Stomach (tissue), 9 donors: ENCODE data around the gene STARD10. TPM values are rescaled to one million over a fixed set of nuclear protein-coding genes. Genes with fewer than 3 reads are reported as not detected.

ENCODE experiments used
- DNase-seq, 2 donors: peaks; one replicate each; pipeline versions ENCODE4 v3.0.0 to v3.0.0-alpha.2; 2013 to 2019
- H3K27ac ChIP-seq, 5 donors: fragments of 200-600 bp in 4 of 5; sonication (generic) in 4 of 5; one replicate each; pipeline ENCODE4 v1.5.1; 2013 to 2019; ENCODE audit warnings: mild to moderate bottlenecking in 1 of 5, moderate library complexity in 1 of 5
- H3K27me3 ChIP-seq, 3 donors: fragments of 200-600 bp; sonication (generic); one replicate each; pipeline ENCODE4 v1.5.1; 2017 to 2019; ENCODE audit warnings: mixed run types in 1 of 3
- H3K36me3 ChIP-seq, 4 donors: fragments of 200-600 bp; sonication (generic); 1 replicate in 3 of 4; 2 replicates in 1 of 4; pipeline ENCODE4 v1.5.1; 2016 to 2019
- H3K4me1 ChIP-seq, 4 donors: fragments of 200-600 bp; sonication (generic); one replicate each; pipeline ENCODE4 v1.5.1; 2016 to 2019
- H3K4me3 ChIP-seq, 4 donors: fragments of 200-600 bp; sonication (generic) in 3 of 4; one replicate each; pipeline ENCODE4 v1.5.1; 2016 to 2019; ENCODE audit warnings: mild to moderate bottlenecking in 1 of 4
- H3K9me3 ChIP-seq, 4 donors: fragments of 200-600 bp; sonication (generic); one replicate each; pipeline ENCODE4 v1.5.1; 2016 to 2019
- EP300 ChIP-seq: sonication (generic); formaldehyde crosslinking; IDR thresholded peaks from one replicate; pipeline ENCODE4 v1.6.1; 2017; ENCODE audit warnings: antibody characterized with exemption
- POLR2A ChIP-seq, 4 donors: fragments of 450-650 bp; IDR thresholded peaks; one replicate each; pipeline ENCODE4 v1.6.1; 2016; ENCODE audit warnings: antibody characterized with exemption in 4 of 4, control low read depth in 2 of 4, mild to moderate bottlenecking in 1 of 4, moderate library complexity in 1 of 4
- POLR2AphosphoS5 ChIP-seq, 3 donors: sonication (generic); formaldehyde crosslinking; IDR thresholded peaks; one replicate each; pipeline ENCODE4 v1.6.1; 2016; ENCODE audit warnings: antibody characterized with exemption in 3 of 3
- WGBS, 5 donors: extraction: QIAGEN DNeasy Blood & Tissue Kit in 3 of 5; methylation state at CpG; one replicate each; pipeline versions ENCODE4 v1.1.5 to v1.1.7; 2013 to 2018; 5-methylcytosine and 5-hydroxymethylcytosine counted together
- intact Hi-C: fragments of 100-400 bp; cut with DNase I; formaldehyde crosslinking; loops from one replicate; pipeline ENCODE4 v1.15.1; 2023; ENCODE audit warnings: low total_unique reads
- polyA plus RNA-seq, 3 donors: library from polyadenylated mRNA; stranded (reverse); fragments of 200-250 nt; gene quantifications; one replicate each; pipeline ENCODE4 v1.2.3, GENCODE V29; 2013
- total RNA-seq, 5 donors: library from RNA; depleted of rRNA; stranded (reverse); fragments of >200 nt; gene quantifications; one replicate each; pipeline versions ENCODE4 v1.1.0 to v1.2.3, GENCODE V29; 2014 to 2016
- TF ChIP-seq, protein P1 (sequence below), 7 experiments: fragments of 450-650 bp in 4 of 7; fragments of 200-600 bp in 3 of 7; sonication (generic) in 3 of 7; IDR thresholded peaks; one replicate each; pipeline ENCODE4 v1.5.1; 2016 to 2019; ENCODE audit warnings: antibody characterized with exemption in 7 of 7, control low read depth in 2 of 7, mild to moderate bottlenecking in 1 of 7
- donor health status: healthy with polysubstance abuse.
- donor health status: Bipolar disorder and iron deficiency.
- donor health status: healthy.

The STARD10 gene
- total and polyA plus RNA-seq, 8 donors = 125 to 950 (median 346) TPM

DNA sequence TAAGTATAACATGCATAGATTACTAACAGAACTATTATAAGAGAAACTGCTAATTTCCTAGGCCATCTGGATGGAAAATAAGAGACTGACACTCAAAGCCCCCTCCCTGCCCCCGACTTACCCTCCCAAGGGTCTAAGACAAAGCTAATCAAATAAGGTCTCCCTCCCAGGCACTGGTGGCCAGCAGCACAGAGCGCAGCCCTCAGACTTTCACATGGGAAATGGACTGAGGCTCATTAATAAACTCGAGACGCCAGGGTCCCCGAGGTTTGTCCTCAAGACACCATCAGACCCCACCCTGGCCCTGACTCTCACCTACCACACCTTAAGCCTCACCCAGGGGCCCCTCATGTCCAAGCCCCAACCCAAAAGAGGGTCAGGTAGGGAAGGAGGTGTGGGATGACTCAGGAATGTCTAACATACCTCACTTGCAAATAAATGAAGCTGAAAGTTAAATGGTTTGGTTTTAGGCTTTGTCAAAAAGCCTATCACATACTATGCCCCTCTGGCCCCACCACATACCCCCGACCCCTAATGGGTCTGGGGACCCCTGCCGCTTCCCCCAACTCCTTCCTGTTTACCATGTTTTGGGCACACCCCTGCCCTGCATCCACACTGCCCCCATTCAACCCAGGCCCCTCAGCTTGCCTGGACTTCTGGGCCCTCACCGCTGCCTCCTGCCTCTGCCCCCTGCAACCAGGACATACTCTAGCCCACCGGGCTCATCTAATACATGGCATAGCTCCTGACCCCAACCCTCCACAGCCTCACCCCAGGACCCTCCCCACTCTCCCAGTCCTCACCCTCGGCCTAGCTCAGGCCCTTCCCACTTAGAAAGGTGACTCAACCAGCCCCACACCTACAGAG lies 53.1 kb downstream of the STARD10 start:
- peaks cover 0 to 81% (median 19%) of the 10 kb centered on the region in 4 donors for H3K4me1 ChIP-seq
- TF ChIP-seq EP300 = no peak
- no peak for TF ChIP-seq POLR2A (IDR thresholded peaks at IDR 0.05)
- TF ChIP-seq POLR2AphosphoS5 (IDR thresholded peaks at IDR 0.05) = no peak
- TF ChIP-seq, protein P1, sequence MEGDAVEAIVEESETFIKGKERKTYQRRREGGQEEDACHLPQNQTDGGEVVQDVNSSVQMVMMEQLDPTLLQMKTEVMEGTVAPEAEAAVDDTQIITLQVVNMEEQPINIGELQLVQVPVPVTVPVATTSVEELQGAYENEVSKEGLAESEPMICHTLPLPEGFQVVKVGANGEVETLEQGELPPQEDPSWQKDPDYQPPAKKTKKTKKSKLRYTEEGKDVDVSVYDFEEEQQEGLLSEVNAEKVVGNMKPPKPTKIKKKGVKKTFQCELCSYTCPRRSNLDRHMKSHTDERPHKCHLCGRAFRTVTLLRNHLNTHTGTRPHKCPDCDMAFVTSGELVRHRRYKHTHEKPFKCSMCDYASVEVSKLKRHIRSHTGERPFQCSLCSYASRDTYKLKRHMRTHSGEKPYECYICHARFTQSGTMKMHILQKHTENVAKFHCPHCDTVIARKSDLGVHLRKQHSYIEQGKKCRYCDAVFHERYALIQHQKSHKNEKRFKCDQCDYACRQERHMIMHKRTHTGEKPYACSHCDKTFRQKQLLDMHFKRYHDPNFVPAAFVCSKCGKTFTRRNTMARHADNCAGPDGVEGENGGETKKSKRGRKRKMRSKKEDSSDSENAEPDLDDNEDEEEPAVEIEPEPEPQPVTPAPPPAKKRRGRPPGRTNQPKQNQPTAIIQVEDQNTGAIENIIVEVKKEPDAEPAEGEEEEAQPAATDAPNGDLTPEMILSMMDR (IDR thresholded peaks at IDR 0.05) = no peak
- intact Hi-C loops = no loop called here
- no peaks in the 10 kb centered on the region for H3K27me3 ChIP-seq
- H3K36me3 ChIP-seq = no peaks in the 10 kb centered on the region
- WGBS, 5 donors = 65 to 69% (median 66%) methylated on average over 10 of the region's 10 CpGs
- DNase-seq = no peak
- no peaks in the 10 kb centered on the region for H3K9me3 ChIP-seq
- H3K27ac ChIP-seq = peak overlapping the region in 4 of 5 donors; percentile 15 to 66 (median 45)
- no peak overlapping the region for H3K4me3 ChIP-seq

- Histone ChIP-seq H3K9me3 (no peaks in the 10 kb centered on the region), H3K4me1 (peaks cover 0 to 89% (median 24%) of the 10 kb centered on the region in 4 donors), H3K4me3 (no peak overlapping the region), H3K27ac (peak overlapping the region in 2 of 5 donors; percentile 68 to 79), H3K27me3 (no peaks in the 10 kb centered on the region), H3K36me3 (no peaks in the 10 kb centered on the region)
- DNase-seq = no peak
- TF ChIP-seq EP300 = no peak
- TF ChIP-seq, protein P1 (IDR thresholded peaks at IDR 0.05) = no peak
- TF ChIP-seq POLR2AphosphoS5 (IDR thresholded peaks at IDR 0.05) = no peak
- TF ChIP-seq POLR2A (IDR thresholded peaks at IDR 0.05) = no peak
- intact Hi-C loops = no loop called here
- WGBS, 5 donors = 84 to 96% (median 92%) methylated on average over 2 of the region's 2 CpGs
Measured at GRCh38 chr11:72740060-72740424, 53.8 kb downstream of the STARD10 start.

DNA sequence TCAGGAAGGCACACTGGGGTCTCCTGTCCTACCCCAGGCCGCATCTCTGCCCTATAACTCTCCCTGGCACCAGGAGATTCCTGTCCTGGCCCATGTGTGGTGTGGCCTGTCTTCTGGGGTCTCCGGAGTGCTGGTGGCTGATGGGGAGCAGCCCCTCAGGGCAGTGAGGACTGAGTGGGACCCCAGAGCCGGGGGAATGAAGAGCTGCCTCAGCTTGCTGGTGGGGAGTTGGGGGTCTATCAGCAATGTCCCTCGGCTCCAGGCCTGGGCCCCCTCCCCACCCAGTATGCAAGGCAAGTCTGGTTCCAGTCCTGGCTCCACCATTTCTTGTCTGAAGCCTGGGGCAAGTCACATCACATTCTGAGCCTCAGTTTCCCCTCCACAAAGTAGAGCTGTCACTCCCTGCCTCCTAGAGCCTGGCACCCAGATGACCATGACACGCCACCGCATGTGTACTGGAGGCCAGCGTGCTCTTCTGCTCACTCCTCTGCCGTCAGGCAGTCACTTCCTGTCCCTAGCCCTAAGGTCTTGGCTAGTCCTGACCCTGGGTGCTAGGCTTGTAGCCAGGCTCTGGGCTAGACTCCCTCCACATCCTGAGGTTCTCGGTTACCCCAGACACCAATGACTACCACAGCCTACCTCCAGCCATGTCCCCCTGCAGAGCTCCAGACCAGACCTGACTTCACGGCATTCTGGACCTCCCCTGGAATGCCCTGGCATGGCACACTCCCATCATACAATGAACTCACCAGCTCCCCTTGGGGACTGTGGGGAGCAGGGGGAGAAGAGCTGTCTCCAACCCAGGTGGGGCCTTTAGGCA lies 54.4 kb downstream of the STARD10 start:
- Histone ChIP-seq H3K36me3 (no peaks in the 10 kb centered on the region), H3K4me1 (peaks cover 0 to 90% (median 27%) of the 10 kb centered on the region in 4 donors)
- 83 to 91% (median 88%) methylated on average over 9 to 10 of the region's 10 CpGs for WGBS, 5 donors

More for the DNA sequence above, 54.4 kb downstream of the STARD10 start:
- no peak for TF ChIP-seq POLR2A (IDR thresholded peaks at IDR 0.05)
- TF ChIP-seq EP300 = no peak
- no peak for TF ChIP-seq POLR2AphosphoS5 (IDR thresholded peaks at IDR 0.05)
- TF ChIP-seq, protein P1 (IDR thresholded peaks at IDR 0.05) = no peak
- Histone ChIP-seq H3K4me3 (no peak overlapping the region), H3K27ac (peak overlapping the region in 4 of 5 donors; percentile 52 to 79 (median 67)), H3K9me3 (no peaks in the 10 kb centered on the region), H3K27me3 (no peaks in the 10 kb centered on the region)
- DNase-seq = no peak
- intact Hi-C loops = no loop called here
